ENCODE results near the gene DLGAP1. TPM values are rescaled to one million over a fixed set of nuclear protein-coding genes. Genes with fewer than 3 reads are reported as not detected.

Gene DLGAP1
- total RNA-seq, 1 donor from 2014 or later = 0.05 TPM

- no peaks in the 10 kb centered on the region for H3K9me3 ChIP-seq (replicated peaks)
- H3K36me3 ChIP-seq = no peaks in the 10 kb centered on the region
- H3K27ac ChIP-seq (replicated peaks) = no peak overlapping the region
- no peak overlapping the region for H3K4me3 ChIP-seq
- no peaks in the 10 kb centered on the region for H3K27me3 ChIP-seq (ENCODE audit: low read depth)
- DNase-seq = no peak
- intact Hi-C loops (cut with micrococcal nuclease) = no loop called here
- TF ChIP-seq CTCF (IDR thresholded peaks at IDR 0.05; ENCODE audit: borderline replicate concordance) = no peak
- H3K4me1 ChIP-seq = no peaks in the 10 kb centered on the region
Measured at GRCh38 chr18:4394700-4395099, 60.4 kb downstream of the DLGAP1 start.

- Histone ChIP-seq H3K9me3 (replicated peaks) (no peaks in the 10 kb centered on the region), H3K36me3 (no peaks in the 10 kb centered on the region), H3K27ac (replicated peaks) (no peak overlapping the region), H3K27me3 (ENCODE audit: low read depth) (no peaks in the 10 kb centered on the region), H3K4me3 (no peak overlapping the region), H3K4me1 (no peaks in the 10 kb centered on the region)
- no peak for DNase-seq
- intact Hi-C loops (cut with micrococcal nuclease) = no loop called here
- no peak for TF ChIP-seq CTCF (IDR thresholded peaks at IDR 0.05; ENCODE audit: borderline replicate concordance)
Measured at GRCh38 chr18:4391859-4392258, 63.2 kb downstream of the DLGAP1 start.

- TF ChIP-seq CTCF (IDR thresholded peaks at IDR 0.05; ENCODE audit: borderline replicate concordance) = no peak
- Histone ChIP-seq H3K27ac (replicated peaks) (no peak overlapping the region), H3K36me3 (no peaks in the 10 kb centered on the region), H3K4me3 (no peak overlapping the region), H3K27me3 (ENCODE audit: low read depth) (no peaks in the 10 kb centered on the region), H3K4me1 (no peaks in the 10 kb centered on the region), H3K9me3 (replicated peaks) (no peaks in the 10 kb centered on the region)
- intact Hi-C loops (cut with micrococcal nuclease) = no loop called here
- DNase-seq = no peak
Measured at GRCh38 chr18:4385876-4386275, 69.2 kb downstream of the DLGAP1 start.

GRCh38 chr18:4384932-4385331 is 70.2 kb downstream of the DLGAP1 start:
- no peaks in the 10 kb centered on the region for H3K4me1 ChIP-seq
- DNase-seq = no peak
- no peaks in the 10 kb centered on the region for H3K36me3 ChIP-seq
- intact Hi-C loops (cut with micrococcal nuclease) = no loop called here
- TF ChIP-seq CTCF (IDR thresholded peaks at IDR 0.05; ENCODE audit: borderline replicate concordance) = no peak
- no peaks in the 10 kb centered on the region for H3K9me3 ChIP-seq (replicated peaks)
- H3K4me3 ChIP-seq = no peak overlapping the region
- H3K27me3 ChIP-seq (ENCODE audit: low read depth) = no peaks in the 10 kb centered on the region
- no peak overlapping the region for H3K27ac ChIP-seq (replicated peaks)

- Histone ChIP-seq H3K9me3 (replicated peaks) (peaks cover 6% of the 10 kb centered on the region), H3K27ac (replicated peaks) (no peak overlapping the region), H3K27me3 (ENCODE audit: low read depth) (no peaks in the 10 kb centered on the region), H3K36me3 (no peaks in the 10 kb centered on the region), H3K4me1 (no peaks in the 10 kb centered on the region), H3K4me3 (no peak overlapping the region)
- no peak for TF ChIP-seq CTCF (IDR thresholded peaks at IDR 0.05; ENCODE audit: borderline replicate concordance)
- no peak for DNase-seq
- intact Hi-C loops (cut with micrococcal nuclease) = no loop called here
Measured at GRCh38 chr18:4374564-4374963, 80.5 kb downstream of the DLGAP1 start.

GRCh38 chr18:4369705-4370104 is 85.4 kb downstream of the DLGAP1 start:
- intact Hi-C loops (cut with micrococcal nuclease) = no loop called here
- Histone ChIP-seq H3K4me1 (no peaks in the 10 kb centered on the region), H3K4me3 (no peak overlapping the region), H3K9me3 (replicated peaks) (peaks cover 6% of the 10 kb centered on the region), H3K36me3 (no peaks in the 10 kb centered on the region), H3K27me3 (ENCODE audit: low read depth) (no peaks in the 10 kb centered on the region), H3K27ac (replicated peaks) (no peak overlapping the region)
- no peak for TF ChIP-seq CTCF (IDR thresholded peaks at IDR 0.05; ENCODE audit: borderline replicate concordance)
- DNase-seq = no peak
